AG08396 (cell line): ENCODE data around the gene AUTS2.

Experiments
- DNase-seq: peaks from one replicate; pipeline ENCODE4 v3.0.0; 2012; ENCODE audit warnings: low spot score, mixed read lengths

The AUTS2 gene

DNA sequence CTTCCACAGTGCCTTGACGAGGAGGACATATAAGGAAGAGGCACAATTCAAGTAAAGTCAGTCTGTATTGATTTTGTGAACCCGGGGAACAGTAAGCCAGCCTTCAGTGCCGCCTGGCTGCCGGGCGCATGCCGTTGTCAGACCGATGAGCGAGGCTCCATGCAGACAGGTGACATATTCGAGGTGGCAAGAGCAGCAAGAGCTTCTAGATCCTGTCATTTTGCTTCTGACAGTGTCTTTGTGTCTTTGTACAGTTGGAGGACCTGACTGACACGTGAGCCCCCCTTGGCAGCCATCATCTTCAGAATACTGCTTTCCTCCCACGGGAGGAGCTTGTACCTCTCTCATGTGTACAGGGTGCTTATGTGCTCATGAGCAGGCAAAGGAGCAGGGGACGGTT lies 1146.2 kb downstream of the AUTS2 start:
- DNase-seq, result no peak

GRCh38 chr7:70749831-70750230 lies 1151.6 kb downstream of the AUTS2 start:
- no peak for DNase-seq

DNA sequence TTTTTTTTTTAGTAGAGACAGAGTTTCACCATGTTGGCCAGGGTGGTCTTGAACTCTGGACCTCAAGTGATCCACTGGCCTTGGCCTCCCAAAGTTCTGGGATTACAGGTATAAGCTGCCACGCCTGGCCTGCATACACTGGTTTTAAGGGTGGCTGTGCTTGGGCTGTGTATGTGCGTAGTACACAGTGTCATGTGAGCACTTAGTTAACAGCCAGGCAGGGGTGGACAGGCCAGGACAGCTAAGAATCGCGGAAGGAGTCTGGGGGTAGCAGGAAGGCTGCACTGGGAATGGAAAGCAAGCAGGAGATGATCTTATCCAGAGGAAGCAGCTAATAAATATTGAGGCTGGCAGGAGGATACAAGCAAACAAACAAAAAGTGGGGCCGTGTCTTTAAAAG lies 1153.6 kb downstream of the AUTS2 start:
- DNase-seq, result no peak

GRCh38 chr7:70752794-70753241 lies 1154.5 kb downstream of the AUTS2 start:
- peak; percentile 30 for DNase-seq

DNA sequence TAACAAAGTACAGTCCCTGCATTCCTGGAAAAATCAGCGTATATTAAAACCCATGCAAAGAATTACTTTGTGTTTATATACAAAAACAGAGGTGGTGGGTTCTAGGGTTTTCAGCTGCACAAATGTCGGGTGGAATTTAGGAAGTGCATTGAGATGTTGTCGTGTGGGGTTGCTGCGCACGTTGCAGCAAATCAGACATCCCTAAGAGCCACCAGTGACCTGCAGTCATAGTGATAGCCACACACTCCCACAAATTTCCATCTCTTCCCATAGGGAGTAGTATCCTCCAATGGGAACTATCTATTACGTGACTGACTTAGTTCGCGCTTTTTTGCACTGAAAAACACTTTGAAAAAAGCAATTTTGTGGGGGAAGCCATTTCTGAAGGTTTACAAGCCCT lies 1158.5 kb downstream of the AUTS2 start:
- no peak for DNase-seq

- no peak for DNase-seq
Observed at GRCh38 chr7:70758646-70759045, 1160.4 kb downstream of the AUTS2 start.

DNA sequence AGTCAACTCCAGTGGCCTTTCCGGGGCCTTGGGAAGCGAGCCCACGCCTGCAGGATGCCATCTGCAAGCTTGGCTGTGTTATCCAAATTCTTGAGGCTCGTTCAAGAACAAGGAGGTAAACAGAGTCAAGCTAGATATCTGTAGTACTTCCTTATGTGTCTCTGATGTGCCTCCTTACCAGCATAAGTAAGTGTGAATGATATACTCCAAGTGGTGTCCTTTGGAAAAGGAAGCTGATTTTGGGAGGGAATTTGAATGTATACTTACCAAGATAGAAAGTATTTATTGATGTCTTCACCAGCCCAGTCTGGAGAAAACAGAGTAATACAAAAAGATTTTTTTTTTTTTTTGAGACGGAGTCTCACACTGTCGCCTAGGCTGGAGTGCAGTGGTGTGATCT lies 1161.4 kb downstream of the AUTS2 start:
- no peak for DNase-seq

GRCh38 chr7:70761711-70762328 lies 1163.5 kb downstream of the AUTS2 start:
- DNase-seq, result no peak

DNA sequence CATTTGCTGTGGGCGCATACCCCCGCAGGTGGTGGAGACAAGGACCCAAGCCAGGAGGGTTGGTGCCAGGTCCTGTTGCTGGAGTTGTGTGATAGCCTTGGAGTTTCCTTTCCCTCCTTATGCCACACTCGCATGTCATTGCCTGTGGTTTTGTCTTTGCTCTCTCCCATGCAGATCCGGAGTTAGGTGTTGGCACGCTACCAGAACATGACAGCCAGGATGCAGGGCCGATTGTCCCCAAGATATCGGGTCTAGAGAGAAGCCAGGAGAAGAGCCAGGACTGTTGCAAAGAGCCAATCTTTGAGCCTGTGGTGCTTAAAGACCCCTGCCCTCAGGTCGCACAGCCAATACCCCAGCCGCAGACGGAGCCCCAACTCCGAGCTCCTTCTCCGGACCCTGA lies 1164.4 kb downstream of the AUTS2 start:
- no peak for DNase-seq

DNA sequence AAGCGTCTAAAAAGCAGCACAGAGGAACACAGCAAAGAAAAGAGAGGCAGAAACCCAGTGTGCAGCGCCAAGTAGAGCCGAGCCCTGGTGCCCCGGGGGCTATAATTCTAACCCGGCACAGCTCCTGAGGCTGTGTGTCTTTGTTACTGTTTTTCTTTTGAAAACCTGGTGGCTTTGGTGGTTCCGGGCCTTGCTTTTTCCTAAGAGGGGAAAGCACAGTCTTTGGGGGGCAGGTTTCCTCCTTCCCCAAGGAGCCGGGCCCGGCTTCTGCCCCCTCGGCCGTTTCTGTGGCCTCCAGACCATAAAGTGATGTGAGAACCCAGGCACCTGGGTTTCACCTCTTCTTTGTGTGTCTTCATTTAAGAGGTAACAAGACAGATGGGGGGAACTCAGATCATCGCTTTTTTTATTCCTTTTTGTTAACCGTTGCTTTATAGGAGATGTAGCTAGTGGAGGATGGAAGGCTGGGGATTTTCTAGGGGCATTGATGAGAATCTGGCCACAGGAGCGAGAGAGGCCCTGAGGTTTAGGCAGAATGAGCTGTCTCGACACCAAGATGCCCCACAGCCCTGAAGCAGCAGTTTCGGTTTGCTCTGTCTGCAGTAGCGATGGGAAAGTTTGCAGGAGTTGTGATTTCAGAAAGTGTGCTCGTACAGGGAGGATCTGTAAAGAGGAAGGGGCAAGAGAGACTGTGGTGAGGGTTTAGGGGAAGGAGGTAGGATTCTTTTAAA lies 1165.9 kb downstream of the AUTS2 start:
- no peak for DNase-seq

DNA sequence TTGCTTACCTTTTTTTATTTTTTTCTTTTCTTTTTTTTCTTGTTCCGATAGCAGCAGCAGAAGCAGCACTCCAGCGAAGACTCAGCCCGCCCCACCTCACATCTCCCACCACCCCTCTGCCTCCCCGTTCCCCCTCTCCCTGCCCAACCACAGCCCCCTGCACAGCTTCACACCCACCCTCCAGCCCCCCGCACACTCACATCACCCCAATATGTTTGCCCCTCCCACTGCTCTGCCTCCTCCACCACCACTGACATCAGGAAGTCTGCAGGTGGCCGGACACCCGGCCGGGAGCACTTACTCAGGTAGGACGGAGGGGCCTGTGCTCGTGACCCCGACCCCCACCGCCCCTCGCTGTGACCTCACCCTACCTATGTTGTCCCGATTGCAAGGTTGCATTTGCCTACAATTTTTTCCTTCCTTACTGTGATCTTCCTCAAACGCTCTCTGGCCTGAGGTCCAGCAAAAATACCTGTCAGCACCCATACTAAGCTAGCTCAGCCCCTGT lies 1166.5 kb downstream of the AUTS2 start:
- no peak for DNase-seq

GRCh38 chr7:70765651-70766050 lies 1167.4 kb downstream of the AUTS2 start:
- DNase-seq, result no peak

DNA sequence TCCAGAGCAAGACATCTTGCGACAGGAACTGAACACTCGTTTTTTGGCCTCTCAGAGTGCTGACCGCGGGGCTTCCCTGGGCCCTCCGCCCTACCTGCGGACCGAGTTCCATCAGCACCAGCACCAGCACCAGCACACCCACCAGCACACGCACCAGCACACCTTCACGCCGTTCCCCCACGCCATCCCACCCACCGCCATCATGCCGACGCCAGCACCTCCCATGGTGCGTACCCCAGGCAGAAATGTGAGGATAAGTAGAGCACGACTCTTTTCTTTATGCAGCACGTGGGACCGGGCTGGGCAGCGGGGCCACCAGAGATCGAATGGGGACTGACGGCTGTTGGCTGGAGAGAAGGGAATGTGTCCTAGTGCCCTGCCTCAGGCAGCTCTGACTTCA lies 1167.8 kb downstream of the AUTS2 start:
- no peak for DNase-seq

GRCh38 chr7:70766694-70767093 lies 1168.4 kb downstream of the AUTS2 start:
- DNase-seq, result no peak

DNA sequence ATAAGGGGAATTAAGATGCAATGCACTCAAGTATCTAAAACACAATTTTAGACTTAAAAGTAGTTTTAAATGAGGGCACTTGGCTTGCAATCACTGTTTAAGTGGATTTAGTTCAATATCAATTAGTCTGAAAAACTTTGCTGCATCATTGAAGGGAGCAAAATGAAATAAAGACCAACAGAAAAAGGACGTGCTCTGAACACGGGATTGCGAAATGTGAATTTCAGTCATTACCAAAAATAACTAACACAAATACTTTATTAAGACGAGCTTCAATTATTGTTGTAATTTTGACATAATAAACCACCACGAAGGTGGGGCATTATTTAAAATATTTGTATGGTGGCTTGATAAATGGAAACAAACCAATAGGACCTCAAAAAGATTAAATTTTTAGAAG lies 1171.9 kb downstream of the AUTS2 start:
- DNase-seq, result no peak

DNA sequence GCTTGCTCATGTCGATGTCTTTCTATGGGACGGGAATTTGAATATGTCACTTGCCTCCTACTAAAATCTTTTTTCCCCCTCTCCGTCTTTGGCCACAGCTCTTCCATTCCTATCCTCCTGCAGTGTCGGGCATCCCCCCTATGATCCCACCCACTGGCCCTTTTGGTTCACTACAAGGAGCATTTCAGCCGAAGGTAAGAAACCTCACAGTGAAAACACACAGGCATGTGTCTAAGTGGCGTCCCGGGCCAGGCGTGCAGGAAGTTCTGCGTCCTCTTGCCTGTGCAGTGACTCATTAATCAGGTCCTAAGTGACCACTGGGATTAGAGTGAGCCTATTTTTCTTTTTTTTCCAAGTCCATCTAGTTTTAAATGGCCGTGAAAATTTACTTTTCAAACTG lies 1173.2 kb downstream of the AUTS2 start:
- DNase-seq, result no peak

DNA sequence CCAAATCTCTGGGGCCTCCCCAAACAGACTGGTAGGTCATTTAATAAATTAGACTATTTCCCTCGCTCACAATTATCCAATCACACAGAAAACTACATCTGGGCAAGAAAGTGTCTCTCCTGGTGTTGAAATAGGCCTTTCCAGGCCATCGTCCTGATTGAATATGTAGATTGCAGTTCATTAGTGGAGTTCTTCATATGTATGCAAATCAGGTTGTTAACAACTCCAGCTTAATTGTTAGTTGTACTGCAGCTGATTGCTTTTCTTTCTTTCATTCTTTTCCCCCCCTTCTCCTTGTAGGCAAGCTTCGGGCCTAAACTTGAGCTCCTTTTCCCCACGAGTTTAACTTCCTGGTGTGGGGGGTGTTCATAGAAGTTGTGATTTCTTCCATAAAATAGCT lies 1174.6 kb downstream of the AUTS2 start:
- no peak for DNase-seq

- DNase-seq, result no peak
Observed at GRCh38 chr7:70773406-70773805, 1175.1 kb downstream of the AUTS2 start.

DNA sequence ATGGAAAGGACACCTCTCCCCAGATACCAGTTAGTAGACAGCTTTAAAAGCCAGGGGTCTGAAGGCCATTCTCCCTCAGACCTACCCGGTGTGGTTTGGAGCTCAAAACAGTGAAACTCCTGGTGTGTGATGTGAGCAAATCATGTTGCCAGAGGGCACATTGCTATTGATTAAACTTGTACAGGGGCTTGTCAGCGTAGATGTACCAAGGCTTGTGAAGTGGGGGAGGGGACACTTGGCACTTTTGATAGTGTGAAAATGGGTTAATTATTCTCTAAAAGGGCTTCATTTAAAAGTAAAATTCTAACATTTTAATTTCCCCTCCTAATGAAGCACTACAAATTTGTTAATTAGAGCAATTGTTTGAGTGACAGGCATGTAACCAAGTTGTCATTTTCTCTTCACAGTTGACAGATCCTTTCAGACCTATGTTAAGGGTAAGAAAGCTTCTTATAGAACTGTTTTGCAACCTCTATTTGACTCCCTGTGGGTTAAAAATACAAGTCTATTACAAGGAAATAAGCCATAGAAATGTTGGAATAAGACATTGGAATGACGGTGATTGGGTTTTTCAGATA lies 1176.8 kb downstream of the AUTS2 start:
- no peak for DNase-seq

GRCh38 chr7:70775570-70776156 lies 1177.4 kb downstream of the AUTS2 start:
- DNase-seq, result no peak

GRCh38 chr7:70776627-70777101 lies 1178.4 kb downstream of the AUTS2 start:
- DNase-seq, result peak; percentile 33

DNA sequence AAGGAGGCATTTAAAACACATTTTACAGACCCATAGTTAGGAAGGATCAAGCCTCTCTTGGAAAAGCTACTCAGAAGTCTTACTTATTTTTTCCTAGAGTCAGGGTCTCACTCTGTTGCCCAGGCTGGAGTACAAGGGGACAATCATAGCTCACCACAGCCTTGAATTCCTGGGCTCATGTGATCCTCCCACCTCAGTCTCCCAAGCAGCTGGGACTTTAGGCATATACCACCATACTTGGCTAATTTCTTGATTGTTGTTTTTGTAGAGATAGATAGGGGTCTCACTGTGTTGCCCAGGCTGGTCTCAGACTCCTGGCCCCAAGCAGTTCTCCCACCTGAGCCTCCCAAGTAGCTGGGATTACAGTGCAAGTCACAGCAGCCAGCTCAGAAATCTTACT lies 1179.0 kb downstream of the AUTS2 start:
- no peak for DNase-seq

DNA sequence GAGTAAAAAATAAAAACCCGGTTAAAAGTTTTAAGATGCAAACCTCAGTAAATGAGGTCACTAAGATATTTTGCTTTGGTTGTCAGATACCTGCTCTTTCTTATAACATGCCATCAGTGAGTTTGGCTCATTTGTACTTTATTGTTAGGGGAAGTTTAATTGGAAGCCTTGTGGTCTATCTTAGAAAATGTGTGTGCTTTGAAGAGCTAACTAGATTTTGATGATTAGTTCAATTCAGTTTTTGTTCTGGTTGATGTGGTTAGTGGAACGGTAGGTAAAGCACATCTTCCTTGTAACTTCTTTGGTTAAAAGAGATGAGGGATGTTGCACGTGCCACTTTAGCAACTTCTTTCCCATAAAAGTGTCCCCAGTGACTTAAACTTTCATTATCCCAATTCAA lies 1180.3 kb downstream of the AUTS2 start:
- no peak for DNase-seq
